ENCODE data around the gene PKD1. TPM values are rescaled to one million over a fixed set of nuclear protein-coding genes. Genes with fewer than 3 reads are reported as not detected.
"Not testable (repeated sequence)": the region's sequence is repeated elsewhere in the genome, so short reads cannot be mapped to it uniquely, and the experiment has no call there.

Gene PKD1
- total and polyA plus RNA-seq, 2 donors (not counting 1 experiment from before 2014, with no cell fraction given) = 100 to 116 TPM

DNA sequence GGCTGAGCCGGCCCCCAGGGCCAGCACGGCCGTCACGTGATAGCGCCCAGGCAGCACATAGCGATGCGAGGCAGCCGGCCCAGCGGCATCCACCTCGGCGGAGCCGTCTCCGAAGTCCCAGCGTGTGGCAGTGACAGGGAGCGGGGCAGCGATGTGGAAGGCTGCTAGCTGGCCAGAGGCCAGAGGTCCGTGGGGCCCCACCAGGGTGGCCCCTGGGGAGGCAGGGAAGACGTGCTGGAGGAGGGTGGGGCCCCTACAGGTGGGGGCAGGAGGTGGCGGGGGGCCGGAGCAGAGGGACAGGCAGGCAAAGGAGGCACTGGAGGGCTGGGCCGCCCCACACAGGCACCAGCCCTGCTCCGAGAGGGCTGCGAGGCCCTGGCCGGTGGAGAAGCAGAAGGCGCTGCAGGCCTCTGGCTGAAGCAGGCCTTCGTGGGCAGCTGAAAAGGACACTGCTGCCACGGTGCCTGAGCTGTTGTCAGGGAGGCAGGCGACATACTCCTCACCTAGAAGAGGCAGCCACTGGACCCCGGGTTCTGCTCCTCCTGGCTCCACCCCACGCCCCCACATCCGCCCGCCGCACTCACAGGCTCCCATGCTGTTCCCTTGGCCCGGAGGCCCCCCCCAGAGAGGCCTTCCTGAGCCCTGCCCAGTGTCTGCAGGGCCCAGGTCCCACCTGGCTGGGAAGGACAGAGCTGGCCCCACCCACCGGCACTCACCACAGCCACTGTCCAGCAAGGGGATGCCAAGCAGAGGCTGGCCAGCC, 17.6 kb downstream of the PKD1 start:
- H3K27me3 Mint-ChIP-seq; POLR2A ChIA-PET; ATAC-seq (ENCODE audit: low read depth); H4K20me1 ChIP-seq (ENCODE audit: control insufficient read depth, insufficient read depth, low read length, poor library complexity, severe bottlenecking); H3K4me2 ChIP-seq (replicated peaks; ENCODE audit: low read depth, low read length, poor library complexity, severe bottlenecking); H3K9me3 ChIP-seq (ENCODE audit: control extremely low read depth in 1 of 3, control insufficient read depth in 2 of 3, insufficient read depth in 1 of 3, low read length in 2 of 3); H3K27ac Mint-ChIP-seq; H3K4me1 Mint-ChIP-seq; H3K4me3 ChIP-seq (ENCODE audit: control extremely low read depth in 1 of 5, extremely low read depth in 1 of 5, insufficient read depth in 1 of 5, low read depth in 2 of 5, low read length in 4 of 5); H3K9me3 Mint-ChIP-seq (ENCODE audit: insufficient read depth); H3K36me3 ChIP-seq (replicated peaks in 1 of 2; ENCODE audit: control extremely low read depth in 1 of 2, control insufficient read depth in 1 of 2, extremely low read depth in 1 of 2, insufficient read depth in 2 of 2, low read length in 1 of 2); intact Hi-C loops (cut with micrococcal nuclease); DNase-seq; H3K79me2 ChIP-seq (ENCODE audit: control insufficient read depth, insufficient read depth, low read length); H3K4me3 Mint-ChIP-seq; H3K9ac ChIP-seq (ENCODE audit: low read length); H3K27me3 ChIP-seq (replicated peaks in 1 of 4; ENCODE audit: control extremely low read depth in 1 of 4, control insufficient read depth in 3 of 4, insufficient read depth in 4 of 4, low read length in 3 of 4); CTCF ChIA-PET; H3K27ac ChIP-seq (ENCODE audit: low read length in 2 of 2); H3K4me1 ChIP-seq (ENCODE audit: control insufficient read depth in 2 of 2, insufficient read depth in 2 of 2, low read length in 2 of 2); H2AFZ ChIP-seq (ENCODE audit: insufficient read depth, low read depth, low read length, poor library complexity, severe bottlenecking): not testable (repeated sequence)
- 97% methylated on average over 11 of the region's 35 CpGs for WGBS (ENCODE audit: insufficient coverage)

DNA sequence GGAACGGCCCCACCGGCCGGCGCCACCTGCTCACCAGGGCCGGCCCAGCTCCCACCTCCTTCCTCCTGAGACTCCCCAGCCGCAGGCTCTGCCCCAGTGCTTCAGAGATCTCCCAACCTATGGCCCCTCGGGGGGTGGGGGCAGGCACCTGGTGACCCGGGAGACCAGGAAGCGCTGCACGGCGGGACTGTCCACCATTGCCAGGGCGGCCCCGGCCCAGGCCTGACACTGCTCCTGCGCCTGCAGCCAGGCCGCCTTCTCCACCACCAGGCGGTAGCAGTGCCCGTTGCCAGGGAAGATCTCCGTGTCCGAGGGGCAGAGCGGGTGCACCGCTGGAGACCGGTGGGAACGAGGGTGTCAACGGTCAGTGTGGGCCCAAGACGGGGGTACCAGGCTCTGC, 18.4 kb downstream of the PKD1 start:
- H3K79me2 ChIP-seq (ENCODE audit: control insufficient read depth, insufficient read depth, low read length); H3K27me3 ChIP-seq (replicated peaks in 1 of 4; ENCODE audit: control extremely low read depth in 1 of 4, control insufficient read depth in 3 of 4, insufficient read depth in 4 of 4, low read length in 3 of 4); POLR2A ChIA-PET; ATAC-seq (ENCODE audit: low read depth); H3K9me3 ChIP-seq (ENCODE audit: control extremely low read depth in 1 of 3, control insufficient read depth in 2 of 3, insufficient read depth in 1 of 3, low read length in 2 of 3); H3K4me1 ChIP-seq (ENCODE audit: control insufficient read depth in 2 of 2, insufficient read depth in 2 of 2, low read length in 2 of 2); H3K9ac ChIP-seq (ENCODE audit: low read length); H3K9me3 Mint-ChIP-seq (ENCODE audit: insufficient read depth); H3K4me2 ChIP-seq (replicated peaks; ENCODE audit: low read depth, low read length, poor library complexity, severe bottlenecking); H3K36me3 ChIP-seq (replicated peaks in 1 of 2; ENCODE audit: control extremely low read depth in 1 of 2, control insufficient read depth in 1 of 2, extremely low read depth in 1 of 2, insufficient read depth in 2 of 2, low read length in 1 of 2); DNase-seq; intact Hi-C loops (cut with micrococcal nuclease); CTCF ChIA-PET; H3K27ac ChIP-seq (ENCODE audit: low read length in 2 of 2); H4K20me1 ChIP-seq (ENCODE audit: control insufficient read depth, insufficient read depth, low read length, poor library complexity, severe bottlenecking); H3K4me3 ChIP-seq (ENCODE audit: control extremely low read depth in 1 of 5, extremely low read depth in 1 of 5, insufficient read depth in 1 of 5, low read depth in 2 of 5, low read length in 4 of 5); H2AFZ ChIP-seq (ENCODE audit: insufficient read depth, low read depth, low read length, poor library complexity, severe bottlenecking); H3K4me1 Mint-ChIP-seq; H3K27me3 Mint-ChIP-seq; H3K4me3 Mint-ChIP-seq; H3K27ac Mint-ChIP-seq: not testable (repeated sequence)
- WGBS (ENCODE audit: insufficient coverage) = 97% methylated on average over 6 of the region's 25 CpGs

DNA sequence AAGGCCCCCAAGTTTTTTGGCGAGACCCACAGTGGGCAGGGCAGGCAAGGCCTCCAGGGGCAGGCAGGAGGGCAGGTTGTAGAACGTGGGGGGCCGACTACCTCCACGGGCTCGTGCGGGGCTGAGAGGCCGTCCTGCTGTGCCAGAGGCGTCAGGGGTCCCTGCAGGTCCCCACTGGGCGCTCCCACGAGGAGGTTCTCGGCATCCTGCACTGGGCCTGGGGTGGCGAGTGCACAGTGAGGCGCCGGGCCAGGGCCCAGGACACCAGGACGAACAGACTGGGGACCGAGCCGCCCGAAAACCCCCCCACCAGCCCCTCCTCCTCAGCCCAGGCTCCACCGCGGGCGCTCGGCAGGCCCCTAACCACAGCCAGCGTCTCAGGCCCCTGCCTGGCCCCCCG, 19.3 kb downstream of the PKD1 start:
- H3K79me2 ChIP-seq (ENCODE audit: control insufficient read depth, insufficient read depth, low read length); H3K4me2 ChIP-seq (replicated peaks; ENCODE audit: low read depth, low read length, poor library complexity, severe bottlenecking); POLR2A ChIA-PET; H3K9ac ChIP-seq (ENCODE audit: low read length); H2AFZ ChIP-seq (ENCODE audit: insufficient read depth, low read depth, low read length, poor library complexity, severe bottlenecking); ATAC-seq (ENCODE audit: low read depth); DNase-seq; H3K27ac Mint-ChIP-seq; H3K27me3 Mint-ChIP-seq; H3K4me3 Mint-ChIP-seq; H3K4me1 ChIP-seq (ENCODE audit: control insufficient read depth in 2 of 2, insufficient read depth in 2 of 2, low read length in 2 of 2); H3K9me3 ChIP-seq (ENCODE audit: control extremely low read depth in 1 of 3, control insufficient read depth in 2 of 3, insufficient read depth in 1 of 3, low read length in 2 of 3); H3K4me1 Mint-ChIP-seq; H3K27me3 ChIP-seq (replicated peaks in 1 of 4; ENCODE audit: control extremely low read depth in 1 of 4, control insufficient read depth in 3 of 4, insufficient read depth in 4 of 4, low read length in 3 of 4); H3K27ac ChIP-seq (ENCODE audit: low read length in 2 of 2); H3K9me3 Mint-ChIP-seq (ENCODE audit: insufficient read depth); intact Hi-C loops (cut with micrococcal nuclease); H4K20me1 ChIP-seq (ENCODE audit: control insufficient read depth, insufficient read depth, low read length, poor library complexity, severe bottlenecking); H3K4me3 ChIP-seq (ENCODE audit: control extremely low read depth in 1 of 5, extremely low read depth in 1 of 5, insufficient read depth in 1 of 5, low read depth in 2 of 5, low read length in 4 of 5); CTCF ChIA-PET; H3K36me3 ChIP-seq (replicated peaks in 1 of 2; ENCODE audit: control extremely low read depth in 1 of 2, control insufficient read depth in 1 of 2, extremely low read depth in 1 of 2, insufficient read depth in 2 of 2, low read length in 1 of 2): not testable (repeated sequence)
- 96% methylated on average over 7 of the region's 24 CpGs for WGBS (ENCODE audit: insufficient coverage)

All from B cell (primary cell).